Mesendoderm (in vitro differentiated cells): ENCODE results near the gene ARHGAP15.

Experiments
- DNase-seq: peaks from one replicate; pipeline ENCODE4 v3.0.0; 2013
- H2AK5ac ChIP-seq: 2 replicates; pipeline ENCODE4 v1.6.1; 2013; ENCODE audit warnings: low read length, inconsistent platforms
- H2BK120ac ChIP-seq: 2 replicates; pipeline ENCODE4 v1.6.1; 2013; ENCODE audit warnings: low read depth, mild to moderate bottlenecking, low read length, moderate library complexity, mixed read lengths
- H2BK15ac ChIP-seq: replicated peaks from 2 replicates; pipeline ENCODE4 v1.6.1; 2013; ENCODE audit warnings: low read depth, mild to moderate bottlenecking, moderate library complexity
- H2BK5ac ChIP-seq: 2 replicates; pipeline ENCODE4 v1.6.1; 2013; ENCODE audit warnings: low read length, inconsistent platforms
- H3K18ac ChIP-seq: 2 replicates; pipeline ENCODE4 v1.6.1; 2013; ENCODE audit warnings: mild to moderate bottlenecking, low read length, mixed read lengths
- H3K23ac ChIP-seq: one replicate; pipeline ENCODE4 v1.6.1; 2013; ENCODE audit warnings: low read length
- H3K27ac ChIP-seq: 2 replicates; pipeline ENCODE4 v1.5.1; 2013; ENCODE audit warnings: low read depth, mild to moderate bottlenecking, inconsistent platforms, low read length, moderate library complexity
- H3K27me3 ChIP-seq: 2 replicates; pipeline ENCODE4 v1.6.1; 2013; ENCODE audit warnings: low read length, control low read depth, mild to moderate bottlenecking, inconsistent platforms; ENCODE audit not compliant: insufficient read depth, poor library complexity
- H3K36me3 ChIP-seq: 2 replicates; pipeline ENCODE4 v1.6.1; 2013; ENCODE audit warnings: low read length, inconsistent platforms; ENCODE audit not compliant: control insufficient read depth, insufficient read depth
- H3K4ac ChIP-seq: one replicate; pipeline ENCODE4 v1.6.1; 2013; ENCODE audit warnings: low read depth, mild to moderate bottlenecking, low read length, moderate library complexity
- H3K4me1 ChIP-seq: 2 replicates; pipeline ENCODE4 v1.6.1; 2013; ENCODE audit warnings: low read depth, low read length, inconsistent platforms; ENCODE audit not compliant: control insufficient read depth
- H3K4me2 ChIP-seq: 2 replicates; pipeline ENCODE4 v1.6.1; 2013; ENCODE audit warnings: low read length
- H3K4me3 ChIP-seq: 2 replicates; pipeline ENCODE4 v1.5.1; 2013; ENCODE audit warnings: mild to moderate bottlenecking, low read length
- H3K56ac ChIP-seq: one replicate; pipeline ENCODE4 v1.6.1; 2013; ENCODE audit warnings: low read length
- H3K79me1 ChIP-seq: 2 replicates; pipeline ENCODE4 v1.6.1; 2013; ENCODE audit warnings: low read length, inconsistent platforms
- H3K79me2 ChIP-seq: 2 replicates; pipeline ENCODE4 v1.6.1; 2013; ENCODE audit warnings: mild to moderate bottlenecking, low read length; ENCODE audit not compliant: control insufficient read depth, insufficient read depth
- H3K9ac ChIP-seq: 2 replicates; pipeline ENCODE4 v1.6.1; 2013; ENCODE audit warnings: low read length, inconsistent platforms
- H4K5ac ChIP-seq: one replicate; pipeline ENCODE4 v1.6.1; 2013; ENCODE audit warnings: low read length
- H4K8ac ChIP-seq: one replicate; pipeline ENCODE4 v1.6.1; 2013; ENCODE audit warnings: low read depth, mild to moderate bottlenecking, control low read depth, low read length, moderate library complexity
- WGBS: extraction: QIAGEN DNeasy Blood & Tissue Kit; methylation state at CpG from one replicate; pipeline ENCODE4 v1.1.7; 2013; ENCODE audit warnings: low lambda C conversion rate, missing lambda C conversion rate; ENCODE audit not compliant: insufficient coverage; ENCODE audit errors: extremely low coverage; 5-methylcytosine and 5-hydroxymethylcytosine counted together

Gene ARHGAP15

GRCh38 chr2:143645921-143646645 lies 516.9 kb downstream of the ARHGAP15 start:
- Histone ChIP-seq H3K36me3 (no peaks in the 10 kb centered on the region), H3K9ac (no peak overlapping the region), H3K4me2 (no peak overlapping the region), H2BK15ac (peak overlapping the region; percentile 36), H4K5ac (no peak overlapping the region), H2AK5ac (no peak overlapping the region), H3K27me3 (no peaks in the 10 kb centered on the region), H3K4me1 (peaks cover 5% of the 10 kb centered on the region), H3K79me2 (no peaks in the 10 kb centered on the region), H3K27ac (no peak overlapping the region), H3K79me1 (no peaks in the 10 kb centered on the region), H3K56ac (no peak overlapping the region), H2BK5ac (no peak overlapping the region), H3K4ac (no peak overlapping the region), H3K18ac (no peak overlapping the region), H2BK120ac (no peak overlapping the region), H4K8ac (no peak overlapping the region), H3K23ac (no peak overlapping the region), H3K4me3 (no peak overlapping the region)
- no CpG with 5 or more reads among the region's 5 CpGs for WGBS
- DNase-seq: peak; percentile 82

GRCh38 chr2:143649226-143649740 lies 520.1 kb downstream of the ARHGAP15 start:
- H3K4ac ChIP-seq: no peak overlapping the region
- no peak overlapping the region for H3K23ac ChIP-seq
- H3K4me3 ChIP-seq: no peak overlapping the region
- no peak for DNase-seq
- no peak overlapping the region for H2BK120ac ChIP-seq
- H3K4me2 ChIP-seq: no peak overlapping the region
- no peak overlapping the region for H2BK5ac ChIP-seq
- H3K79me1 ChIP-seq: no peaks in the 10 kb centered on the region
- no peaks in the 10 kb centered on the region for H3K79me2 ChIP-seq
- H4K8ac ChIP-seq: no peak overlapping the region
- no CpG with 5 or more reads among the region's 4 CpGs for WGBS
- H2AK5ac ChIP-seq: no peak overlapping the region
- no peak overlapping the region for H3K56ac ChIP-seq
- H3K9ac ChIP-seq: no peak overlapping the region
- H3K36me3 ChIP-seq: no peaks in the 10 kb centered on the region
- peaks cover 5% of the 10 kb centered on the region for H3K4me1 ChIP-seq
- no peak overlapping the region for H2BK15ac ChIP-seq
- no peak overlapping the region for H3K18ac ChIP-seq
- H3K27me3 ChIP-seq: no peaks in the 10 kb centered on the region
- no peak overlapping the region for H4K5ac ChIP-seq
- H3K27ac ChIP-seq: no peak overlapping the region

DNA sequence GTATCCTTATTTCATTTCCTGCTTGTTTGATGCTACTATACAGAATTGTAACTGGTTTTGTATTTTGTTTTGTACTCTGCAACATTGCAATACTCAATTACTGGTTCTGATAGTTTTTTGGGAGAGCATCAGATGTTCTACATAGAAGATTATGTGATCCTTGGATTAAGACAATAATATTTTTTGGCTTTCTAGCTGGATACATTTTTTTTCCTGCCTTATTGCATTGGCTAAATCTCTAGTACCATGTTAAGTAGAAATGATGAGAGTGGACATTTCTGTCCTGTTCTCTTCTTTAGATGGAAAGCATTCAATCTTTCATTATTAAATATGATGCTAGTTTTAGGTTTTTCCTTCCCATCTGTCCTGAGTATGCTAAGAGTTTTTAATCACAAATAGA lies 523.5 kb downstream of the ARHGAP15 start:
- H2BK120ac ChIP-seq: no peak overlapping the region
- H3K4me1 ChIP-seq: no peaks in the 10 kb centered on the region
- no peak for DNase-seq
- no peak overlapping the region for H4K8ac ChIP-seq
- H3K23ac ChIP-seq: no peak overlapping the region
- H2BK5ac ChIP-seq: no peak overlapping the region
- H3K27ac ChIP-seq: no peak overlapping the region
- H3K36me3 ChIP-seq: no peaks in the 10 kb centered on the region
- no peaks in the 10 kb centered on the region for H3K27me3 ChIP-seq
- no peaks in the 10 kb centered on the region for H3K79me1 ChIP-seq
- no peak overlapping the region for H2BK15ac ChIP-seq
- no peak overlapping the region for H3K18ac ChIP-seq
- no peak overlapping the region for H4K5ac ChIP-seq
- H3K9ac ChIP-seq: no peak overlapping the region
- no peak overlapping the region for H3K4ac ChIP-seq
- no peak overlapping the region for H3K4me2 ChIP-seq
- no peak overlapping the region for H3K4me3 ChIP-seq
- no peaks in the 10 kb centered on the region for H3K79me2 ChIP-seq
- H3K56ac ChIP-seq: no peak overlapping the region
- H2AK5ac ChIP-seq: no peak overlapping the region

- Histone ChIP-seq H3K18ac (no peak overlapping the region), H2AK5ac (no peak overlapping the region), H3K4me3 (no peak overlapping the region), H3K4ac (no peak overlapping the region), H2BK15ac (no peak overlapping the region), H4K5ac (no peak overlapping the region), H3K23ac (no peak overlapping the region), H2BK120ac (no peak overlapping the region), H4K8ac (no peak overlapping the region), H3K79me2 (no peaks in the 10 kb centered on the region), H3K79me1 (no peaks in the 10 kb centered on the region), H3K4me1 (no peaks in the 10 kb centered on the region), H3K27me3 (no peaks in the 10 kb centered on the region), H3K27ac (no peak overlapping the region), H3K9ac (no peak overlapping the region), H3K56ac (no peak overlapping the region), H2BK5ac (no peak overlapping the region), H3K36me3 (no peaks in the 10 kb centered on the region), H3K4me2 (no peak overlapping the region)
- peak; percentile 26 for DNase-seq
- no CpG with 5 or more reads among the region's 2 CpGs for WGBS
Measured at GRCh38 chr2:143668234-143668633, 539.0 kb downstream of the ARHGAP15 start.

GRCh38 chr2:143674051-143674450 lies 544.8 kb downstream of the ARHGAP15 start:
- no peak overlapping the region for H3K4me3 ChIP-seq
- H3K23ac ChIP-seq: no peak overlapping the region
- no peak overlapping the region for H3K18ac ChIP-seq
- DNase-seq: no peak
- no peak overlapping the region for H2BK5ac ChIP-seq
- WGBS: no CpG with 5 or more reads among the region's 2 CpGs
- H2BK15ac ChIP-seq: no peak overlapping the region
- H3K56ac ChIP-seq: no peak overlapping the region
- no peak overlapping the region for H3K4me2 ChIP-seq
- no peaks in the 10 kb centered on the region for H3K4me1 ChIP-seq
- H3K79me1 ChIP-seq: no peaks in the 10 kb centered on the region
- H4K8ac ChIP-seq: no peak overlapping the region
- H2BK120ac ChIP-seq: no peak overlapping the region
- no peaks in the 10 kb centered on the region for H3K27me3 ChIP-seq
- H3K79me2 ChIP-seq: no peaks in the 10 kb centered on the region
- no peak overlapping the region for H4K5ac ChIP-seq
- no peaks in the 10 kb centered on the region for H3K36me3 ChIP-seq
- no peak overlapping the region for H3K9ac ChIP-seq
- no peak overlapping the region for H2AK5ac ChIP-seq
- no peak overlapping the region for H3K4ac ChIP-seq
- H3K27ac ChIP-seq: no peak overlapping the region

DNA sequence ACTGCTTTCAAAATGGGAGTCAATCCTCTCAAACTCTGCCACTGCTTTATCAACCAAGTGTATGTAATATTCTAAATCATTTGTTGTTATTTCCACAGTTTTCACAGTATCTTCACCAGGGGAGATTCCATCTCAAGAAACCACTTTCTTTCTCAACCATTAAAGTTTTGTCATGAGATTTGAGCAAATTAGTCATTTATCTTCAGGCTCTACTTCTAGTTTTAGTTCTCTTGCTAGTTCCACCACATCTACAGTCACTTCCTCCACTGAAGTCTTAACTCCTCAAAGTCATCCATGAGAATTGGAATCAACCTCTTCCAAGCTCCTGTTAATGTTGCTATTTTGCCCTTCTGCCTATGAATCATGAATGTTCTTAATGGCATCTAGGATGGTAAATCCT lies 545.8 kb downstream of the ARHGAP15 start:
- Histone ChIP-seq H3K4me2 (no peak overlapping the region), H3K18ac (no peak overlapping the region), H2AK5ac (no peak overlapping the region), H3K27ac (no peak overlapping the region), H3K56ac (no peak overlapping the region), H2BK120ac (no peak overlapping the region), H3K4ac (no peak overlapping the region), H3K27me3 (no peaks in the 10 kb centered on the region), H3K4me1 (no peaks in the 10 kb centered on the region), H3K79me2 (no peaks in the 10 kb centered on the region), H3K9ac (no peak overlapping the region), H3K4me3 (no peak overlapping the region), H4K5ac (no peak overlapping the region), H2BK15ac (no peak overlapping the region), H2BK5ac (no peak overlapping the region), H4K8ac (no peak overlapping the region), H3K79me1 (no peaks in the 10 kb centered on the region), H3K36me3 (no peaks in the 10 kb centered on the region), H3K23ac (no peak overlapping the region)
- DNase-seq: no peak
